KG1 (cell line): ENCODE data around the gene CNEP1R1.
"Not testable (repeated sequence)": the region's sequence is repeated elsewhere in the genome, so short reads cannot be mapped to it uniquely, and the experiment has no call there.

Experiments
- DNase-seq: peaks from one replicate; lab custom pipeline; 2025; lab: John Stamatoyannopoulos, UW

The CNEP1R1 gene, protein sequence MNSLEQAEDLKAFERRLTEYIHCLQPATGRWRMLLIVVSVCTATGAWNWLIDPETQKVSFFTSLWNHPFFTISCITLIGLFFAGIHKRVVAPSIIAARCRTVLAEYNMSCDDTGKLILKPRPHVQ

DNA sequence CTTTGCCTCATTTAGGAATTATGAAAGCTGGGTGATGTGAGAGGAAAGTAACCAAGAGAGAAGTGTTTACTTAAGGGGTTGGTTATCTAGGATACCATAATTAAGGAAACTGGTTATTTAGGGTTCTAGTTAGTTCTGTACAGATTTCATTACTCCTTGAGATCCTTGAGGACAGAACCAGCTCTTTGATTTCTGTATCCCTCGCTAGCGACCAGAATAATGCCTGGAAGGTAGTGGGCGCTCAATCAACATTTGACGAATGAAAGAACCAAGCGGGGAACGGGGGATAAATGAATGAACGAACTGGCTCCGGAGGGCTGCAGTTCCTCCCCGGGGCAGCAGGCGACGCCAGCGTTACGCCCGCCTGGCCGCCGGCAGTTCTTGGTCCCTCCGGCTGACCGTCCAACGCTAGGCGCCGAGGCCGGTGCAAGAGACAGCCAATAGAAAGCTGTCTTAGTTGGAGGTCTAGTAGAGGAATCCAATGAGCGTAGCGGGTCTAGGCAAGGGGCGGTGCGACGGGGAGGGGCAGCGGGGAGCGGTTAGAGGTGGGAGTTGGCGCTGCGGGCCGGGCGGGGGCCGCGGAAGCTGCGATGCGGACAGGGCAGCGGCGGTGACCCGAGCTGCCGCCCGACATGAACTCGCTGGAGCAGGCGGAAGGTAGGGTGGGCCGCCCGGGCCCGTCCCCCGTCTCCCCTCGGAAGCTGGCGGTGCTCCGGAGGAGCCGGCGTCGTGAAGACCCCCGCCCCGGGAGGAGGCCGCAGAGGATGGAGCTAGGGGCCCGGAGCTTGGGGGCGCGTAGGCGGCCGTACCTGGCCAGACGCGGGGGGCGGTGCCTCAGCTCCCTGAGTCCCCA, at the start of gene CNEP1R1:
Gene CNEP1R1 (plus strand): TSS at position 542 of the 853 bp plus-strand sequence. CDS start 91 bp downstream, at position 633.
- DNase-seq: peak; percentile 92

DNA sequence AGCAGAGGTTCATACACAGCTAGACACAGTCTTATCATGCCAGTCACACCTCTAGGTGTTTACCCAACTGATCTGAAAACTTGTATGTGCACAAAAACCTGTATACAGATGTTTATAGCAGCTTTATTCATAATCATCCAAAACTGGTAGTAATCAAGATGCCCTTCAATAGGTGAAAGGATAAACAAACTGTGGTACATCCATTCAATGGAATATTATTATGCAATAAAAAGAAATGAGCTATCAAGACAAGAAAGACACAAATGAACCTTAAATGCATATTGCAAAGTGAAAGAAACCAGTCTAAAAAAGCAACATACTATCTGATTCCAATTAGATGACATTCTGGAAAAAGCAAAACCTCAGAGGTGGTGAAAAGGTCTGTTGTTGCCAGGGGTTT, 47.6 kb upstream of the CNEP1R1 start:
- no peak for DNase-seq

DNA sequence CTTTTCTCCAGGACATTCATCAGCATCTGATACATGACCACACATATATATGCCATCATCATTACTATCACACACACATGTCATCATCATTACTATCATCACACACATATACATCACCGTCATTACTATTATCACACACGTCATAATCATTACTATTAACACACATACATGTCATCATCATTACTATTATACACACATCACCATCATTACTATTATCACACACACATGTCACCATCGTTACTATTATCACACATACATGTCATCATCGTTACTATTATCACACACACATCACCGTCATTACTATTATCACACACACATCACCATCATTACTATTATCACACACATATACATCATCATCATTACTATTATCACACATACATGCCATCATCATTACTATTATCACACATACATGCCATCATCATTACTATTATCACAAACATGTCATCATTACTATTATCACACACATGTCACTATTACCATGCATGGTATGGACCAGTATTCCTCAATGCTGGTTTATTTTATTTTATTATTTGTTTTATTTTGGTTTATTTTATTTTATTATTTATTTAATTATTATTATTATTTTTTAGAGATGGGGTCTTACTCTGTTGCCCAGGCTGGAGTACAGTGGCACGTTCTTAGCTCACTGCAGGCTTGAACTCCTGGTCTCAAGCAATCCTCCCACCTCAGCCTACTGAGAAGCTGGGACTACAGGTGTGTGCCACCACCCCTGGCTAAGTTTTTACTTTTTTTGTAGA, 46.3 kb upstream of the CNEP1R1 start:
- no peak for DNase-seq

DNA sequence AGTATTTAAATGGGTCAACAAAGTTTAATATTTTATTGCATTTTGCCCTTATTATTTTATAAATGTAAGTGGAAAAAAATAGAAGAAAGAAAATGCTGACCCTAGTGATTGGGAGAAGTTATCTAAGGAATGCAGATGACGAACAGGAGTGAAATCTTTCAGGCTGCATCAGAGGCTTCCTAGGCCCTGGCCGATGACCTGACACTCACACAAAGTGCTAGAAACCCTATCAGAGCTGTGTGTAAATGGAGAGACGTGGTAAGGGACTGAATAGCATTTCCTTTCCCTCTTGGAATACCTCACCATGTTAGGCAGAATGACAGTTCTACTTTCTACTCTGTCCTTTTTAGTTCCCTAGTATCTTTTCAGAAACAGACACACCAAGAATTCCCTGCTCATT, 44.9 kb upstream of the CNEP1R1 start:
- DNase-seq: no peak

DNA sequence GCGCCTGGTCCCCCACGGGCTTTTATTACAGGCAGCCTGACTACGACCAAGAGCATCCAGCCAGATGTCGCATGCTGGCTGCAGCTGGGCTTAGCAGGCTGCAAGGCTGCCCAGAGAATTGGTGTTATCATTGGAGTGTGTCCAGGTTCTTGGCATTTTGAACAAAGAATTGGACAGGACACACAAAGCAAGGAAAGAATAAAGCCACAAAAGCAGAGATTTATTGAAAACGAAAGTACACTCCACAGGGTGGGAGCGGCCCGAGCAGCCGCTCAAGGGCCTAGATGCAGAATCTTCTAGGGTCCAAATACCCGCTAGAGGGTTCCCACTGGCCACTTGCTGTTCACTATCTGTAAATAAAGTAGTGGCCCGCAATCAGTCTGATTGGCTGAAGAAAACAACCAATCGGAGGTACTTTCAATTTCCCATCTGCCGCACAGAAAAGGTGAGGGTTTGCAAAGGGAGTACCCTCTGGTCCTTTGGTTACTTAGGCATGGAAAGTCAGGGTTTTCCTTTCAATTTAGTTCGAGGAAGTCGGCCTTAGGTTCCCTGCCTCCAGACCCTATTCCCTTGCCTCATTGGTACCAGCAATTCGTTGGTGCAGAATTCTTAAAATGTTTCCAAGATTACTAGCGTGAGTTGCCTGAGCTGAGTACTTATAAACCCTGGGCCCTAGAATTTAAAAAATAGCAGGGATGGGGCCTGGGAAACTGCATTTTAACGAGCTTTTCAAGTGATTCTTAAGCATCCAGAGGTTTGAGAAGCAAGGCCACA, 38.5 kb upstream of the CNEP1R1 start:
- DNase-seq: no peak

GRCh38 chr16:49987381-49987780, 37.6 kb upstream of the CNEP1R1 start:
- DNase-seq: no peak

GRCh38 chr16:49992825-49993224, 32.2 kb upstream of the CNEP1R1 start:
- no peak for DNase-seq

GRCh38 chr16:49993579-49993978, 31.4 kb upstream of the CNEP1R1 start:
- DNase-seq: no peak

GRCh38 chr16:49994006-49994405, 31.0 kb upstream of the CNEP1R1 start:
- no peak for DNase-seq

DNA sequence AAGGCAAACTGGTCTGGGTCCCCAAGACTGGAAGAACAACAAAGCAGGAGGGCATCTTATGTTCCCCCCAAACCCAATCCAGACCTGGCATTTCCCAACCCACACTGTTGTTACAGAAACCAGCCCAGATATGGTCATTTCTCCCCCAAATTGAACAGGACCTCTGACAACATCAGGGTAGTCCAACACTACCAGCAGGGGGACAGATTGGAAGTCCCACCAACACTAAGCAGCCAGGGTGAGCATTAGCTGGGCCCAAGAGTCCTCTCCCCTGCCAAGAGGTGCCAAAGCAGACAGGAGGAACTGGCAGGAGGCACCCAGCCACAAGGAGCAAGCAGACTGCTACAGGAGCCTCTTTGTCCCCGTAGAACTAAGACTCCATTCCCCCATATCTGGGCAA, 29.3 kb upstream of the CNEP1R1 start:
- DNase-seq: no peak

DNA sequence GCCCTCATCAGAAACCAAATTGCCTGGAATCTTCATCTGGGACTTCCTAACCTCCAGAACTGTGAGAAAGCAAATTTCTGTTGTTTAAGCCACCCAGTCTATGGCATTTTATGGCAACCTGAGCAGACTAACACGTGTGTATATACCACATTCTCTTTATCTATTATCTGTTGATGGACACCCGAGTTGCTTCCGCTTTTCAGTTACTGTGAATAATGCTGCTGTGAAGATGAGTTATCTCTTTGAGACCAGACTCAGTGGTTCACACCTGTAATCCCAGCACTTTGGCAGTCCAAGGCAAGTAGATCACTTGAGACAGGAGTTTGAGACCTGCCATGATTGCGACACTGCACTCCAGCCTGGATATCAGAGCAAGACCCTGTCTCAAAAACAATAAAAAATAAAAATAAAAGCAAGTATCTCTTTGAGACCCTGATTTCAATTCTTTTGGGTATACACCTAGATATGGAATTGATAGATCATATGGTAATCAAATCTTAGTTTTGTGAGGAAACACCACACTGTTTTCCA, 27.2 kb upstream of the CNEP1R1 start:
- no peak for DNase-seq

DNA sequence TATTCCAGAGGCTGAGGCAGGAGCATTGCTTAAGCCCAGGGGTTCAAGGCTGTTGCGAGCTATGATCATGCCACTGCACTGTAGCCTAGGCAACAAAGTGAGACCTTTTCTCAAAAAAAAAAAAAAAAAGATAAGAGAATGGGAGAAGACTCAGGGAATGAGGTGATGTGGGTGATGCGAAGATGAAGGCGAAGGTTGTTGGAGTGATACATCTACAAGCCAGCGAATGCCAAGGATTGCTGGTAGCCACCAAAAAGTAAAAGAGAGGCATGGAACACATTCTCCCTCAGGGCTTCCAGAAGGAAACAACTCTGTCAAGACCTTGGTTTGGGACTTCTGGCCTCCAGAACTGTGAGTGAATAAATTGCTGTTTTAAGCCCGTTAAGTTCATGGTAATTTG, 26.0 kb upstream of the CNEP1R1 start:
- no peak for DNase-seq

DNA sequence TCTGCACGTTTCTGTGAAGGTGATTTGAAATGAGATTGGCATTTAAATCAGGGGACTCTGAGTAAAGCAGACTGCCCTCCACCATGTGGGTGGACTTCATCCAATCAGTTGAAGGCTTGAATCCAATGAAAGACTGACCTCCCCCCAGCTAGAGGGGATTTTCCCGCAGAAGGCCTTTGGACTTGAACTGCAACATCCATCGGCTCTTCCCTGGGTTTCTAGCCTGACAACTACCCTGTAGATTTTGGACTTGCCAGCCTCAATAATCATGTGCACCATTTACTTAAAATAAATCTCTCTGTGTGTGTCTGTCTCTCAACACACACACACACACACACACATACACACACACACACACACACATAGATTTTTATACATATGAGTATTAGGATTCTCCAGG, 23.9 kb upstream of the CNEP1R1 start:
- no peak for DNase-seq

- DNase-seq: no peak
Observed at GRCh38 chr16:50002190-50002589, 22.8 kb upstream of the CNEP1R1 start.

GRCh38 chr16:50004239-50004638, 20.8 kb upstream of the CNEP1R1 start:
- DNase-seq: no peak

DNA sequence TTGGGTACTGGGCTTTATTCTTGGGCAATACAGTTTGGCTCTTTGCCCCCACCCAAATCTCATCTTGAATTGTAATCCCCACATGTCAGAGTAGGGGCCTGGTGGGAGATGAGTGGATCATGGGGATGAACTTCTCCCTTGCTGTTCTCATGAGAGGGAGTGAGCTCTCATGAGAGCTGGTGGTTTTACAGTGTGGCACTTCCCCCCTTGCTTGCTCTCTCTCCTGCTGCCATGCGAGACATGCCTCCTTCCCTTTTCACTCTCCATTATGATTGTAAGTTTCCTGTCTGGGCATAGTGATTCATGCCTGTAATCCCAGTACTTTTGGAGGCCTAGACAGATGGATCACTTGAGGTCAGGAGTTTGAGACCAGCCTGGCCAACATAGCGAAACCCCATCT, 18.1 kb upstream of the CNEP1R1 start:
- no peak for DNase-seq

GRCh38 chr16:50007744-50008143, 17.3 kb upstream of the CNEP1R1 start:
- DNase-seq: no peak

DNA sequence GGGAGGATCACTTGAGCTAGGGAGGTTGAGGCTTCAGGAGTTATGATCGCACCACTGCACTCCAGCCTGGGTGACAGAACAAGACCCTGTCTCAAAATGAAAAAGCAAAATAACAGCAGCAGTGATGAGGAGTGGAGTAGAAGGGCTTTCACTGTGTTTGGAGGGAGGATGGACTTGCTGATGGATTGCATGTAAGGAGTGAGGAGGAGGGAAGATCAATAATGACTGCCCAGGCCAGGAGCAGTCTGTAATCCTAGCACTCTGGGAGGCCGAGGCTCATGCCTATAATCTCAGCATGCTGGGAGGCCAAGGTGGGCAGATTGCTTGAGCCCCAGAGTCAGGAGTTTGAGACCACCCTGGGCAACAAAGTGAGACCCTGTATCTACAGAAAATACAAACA, 14.8 kb upstream of the CNEP1R1 start:
- DNase-seq: no peak

GRCh38 chr16:50011707-50012106, 13.3 kb upstream of the CNEP1R1 start:
- DNase-seq: no peak

GRCh38 chr16:50012182-50012581, 12.8 kb upstream of the CNEP1R1 start:
- DNase-seq: no peak

GRCh38 chr16:50014211-50014610, 10.8 kb upstream of the CNEP1R1 start:
- DNase-seq: not testable (repeated sequence)

DNA sequence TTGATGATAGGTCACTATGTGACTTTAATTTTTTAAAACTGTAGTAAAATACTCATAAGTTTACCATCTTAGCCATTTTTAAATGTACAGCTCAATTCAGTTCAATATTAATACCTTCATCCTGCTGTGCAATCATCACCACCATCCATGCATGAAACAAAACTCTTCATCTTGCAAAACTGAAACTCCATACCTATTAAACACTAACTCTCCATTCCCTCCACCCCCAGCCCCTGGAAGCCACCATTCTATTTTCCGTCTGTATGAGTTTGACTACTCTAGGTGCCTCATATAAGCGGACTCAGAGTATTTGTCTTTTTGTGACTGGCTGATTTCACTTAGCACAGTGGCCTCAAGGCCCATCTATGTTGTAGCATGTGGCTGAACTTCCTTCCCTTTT, 9.4 kb upstream of the CNEP1R1 start:
- DNase-seq: no peak
